B cell (primary cell): ENCODE results near the gene CYP26C1. TPM values are rescaled to one million over a fixed set of nuclear protein-coding genes. Genes with fewer than 3 reads are reported as not detected.

Experiments used
- ATAC-seq: fragments of 200-7000 bp; cut with Tn5 transposase; one replicate; pipeline ENCODE4 v1.10.0; 2021; ENCODE audit warnings: low read depth, mild to moderate bottlenecking, moderate number of reproducible peaks, moderate library complexity
- CTCF ChIA-PET: fragments of 350-600 bp; sonication (Branson Sonifier 250); formaldehyde crosslinking; loops from one replicate; lab custom pipeline; 2021; ENCODE audit warnings: antibody characterized with exemption, inconsistent platforms; lab: Charles Lee
- POLR2A ChIA-PET: fragments of 350-600 bp; sonication (Branson Sonifier 250); formaldehyde crosslinking; loops from one replicate; lab custom pipeline; 2021; ENCODE audit warnings: antibody characterized with exemption; lab: Charles Lee
- DNase-seq: peaks from one replicate; pipeline ENCODE4 v3.0.0; 2013
- H2AFZ ChIP-seq: 2 replicates; pipeline ENCODE4 v1.6.1; 2012; ENCODE audit warnings: mild to moderate bottlenecking, low read depth, low read length; ENCODE audit not compliant: insufficient read depth, poor library complexity, severe bottlenecking
- H3K27ac ChIP-seq, 2 donors: 1 replicate in 1 of 2; 2 replicates in 1 of 2; pipeline ENCODE4 v1.5.1; 2012 to 2013; ENCODE audit warnings: low read length in 2 of 2, mild to moderate bottlenecking in 2 of 2, moderate library complexity in 1 of 2
- H3K27me3 ChIP-seq, 4 experiments: fragments of 200-600 bp in 1 of 4; sonication (generic) in 1 of 4; replicated peaks in 1 of 4; 1 replicate in 2 of 4; 2 replicates in 2 of 4; pipeline versions ENCODE4 v1.6.1 to v1.7.0; 2013 to 2016; ENCODE audit warnings: low read length in 3 of 4, mild to moderate bottlenecking in 2 of 4, mixed read lengths in 1 of 4, moderate library complexity in 1 of 4; ENCODE audit not compliant: insufficient read depth in 4 of 4, control insufficient read depth in 3 of 4; ENCODE audit errors: control extremely low read depth in 1 of 4
- H3K36me3 ChIP-seq, 2 experiments: replicated peaks in 1 of 2; 1 replicate in 1 of 2; 2 replicates in 1 of 2; pipeline versions ENCODE4 v1.6.1 to v1.7.1; 2013; ENCODE audit warnings: low read length in 1 of 2; ENCODE audit not compliant: insufficient read depth in 2 of 2, control insufficient read depth in 1 of 2; ENCODE audit errors: control extremely low read depth in 1 of 2, extremely low read depth in 1 of 2
- H3K4me1 ChIP-seq, 2 donors: fragments of 200-600 bp in 1 of 2; sonication (generic) in 1 of 2; 1 replicate in 1 of 2; 2 replicates in 1 of 2; pipeline versions ENCODE4 v1.5.1 to v1.6.1; 2013 to 2017; ENCODE audit warnings: low read length in 2 of 2; ENCODE audit not compliant: control insufficient read depth in 2 of 2, insufficient read depth in 2 of 2
- H3K4me2 ChIP-seq: replicated peaks from 2 replicates; pipeline ENCODE3; 2012; ENCODE audit warnings: mild to moderate bottlenecking, low read depth, low read length; ENCODE audit not compliant: poor library complexity, severe bottlenecking
- H3K4me3 ChIP-seq, 5 experiments: fragments of 200-600 bp in 1 of 5; sonication (generic) in 1 of 5; 1 replicate in 3 of 5; 2 replicates in 2 of 5; pipeline versions ENCODE4 v1.5.1 to v1.7.0; 2011 to 2016; ENCODE audit warnings: low read length in 4 of 5, mild to moderate bottlenecking in 4 of 5, low read depth in 2 of 5, control low read depth in 1 of 5, moderate library complexity in 1 of 5; ENCODE audit not compliant: insufficient read depth in 1 of 5; ENCODE audit errors: control extremely low read depth in 1 of 5, extremely low read depth in 1 of 5
- H3K79me2 ChIP-seq: fragments of 200-600 bp; sonication (generic); one replicate; pipeline ENCODE4 v1.6.0; 2016; ENCODE audit warnings: low read length; ENCODE audit not compliant: control insufficient read depth, insufficient read depth
- H3K9ac ChIP-seq: fragments of 200-600 bp; sonication (generic); 2 replicates; pipeline ENCODE4 v1.6.1; 2017; ENCODE audit warnings: mild to moderate bottlenecking, low read length, moderate library complexity
- H3K9me3 ChIP-seq, 3 donors: one replicate each; pipeline versions ENCODE4 v1.6.1 to v1.7.1; 2013; ENCODE audit warnings: low read length in 2 of 3; ENCODE audit not compliant: control insufficient read depth in 2 of 3, insufficient read depth in 1 of 3; ENCODE audit errors: control extremely low read depth in 1 of 3
- H4K20me1 ChIP-seq: 2 replicates; pipeline ENCODE4 v1.6.0; 2012; ENCODE audit warnings: mild to moderate bottlenecking, low read length; ENCODE audit not compliant: insufficient read depth, control insufficient read depth, poor library complexity, severe bottlenecking
- H3K27ac Mint-ChIP-seq: one replicate; pipeline ENCODE4 v1.8.0; 2021; ENCODE audit warnings: mixed read lengths
- H3K27me3 Mint-ChIP-seq: one replicate; pipeline ENCODE4 v1.8.0; 2021; ENCODE audit warnings: mixed read lengths
- H3K4me1 Mint-ChIP-seq: one replicate; pipeline ENCODE4 v1.8.0; 2021; ENCODE audit warnings: mixed read lengths
- H3K4me3 Mint-ChIP-seq: one replicate; pipeline ENCODE4 v1.8.0; 2021; ENCODE audit warnings: mixed read lengths
- H3K9me3 Mint-ChIP-seq: one replicate; pipeline ENCODE4 v1.8.0; 2022; ENCODE audit warnings: mixed read lengths; ENCODE audit not compliant: insufficient read depth
- CTCF ChIP-seq: fragments of 200-600 bp; IDR thresholded peaks from one replicate; pipeline ENCODE4 v1.8.0; 2022; ENCODE audit warnings: antibody characterized with exemption, mild to moderate bottlenecking
- EZH2 ChIP-seq: IDR thresholded peaks from 2 replicates; pipeline ENCODE4 v1.6.1; 2012; ENCODE audit warnings: borderline replicate concordance, low read depth, mild to moderate bottlenecking, moderate library complexity, low read length; ENCODE audit not compliant: insufficient read depth, poor library complexity, severe bottlenecking
- WGBS: methylation state at CpG from one replicate; pipeline ENCODE4 v1.1.5; 2013; ENCODE audit warnings: missing lambda C conversion rate; ENCODE audit not compliant: insufficient coverage; 5-methylcytosine and 5-hydroxymethylcytosine counted together
- intact Hi-C: fragments of 100-400 bp; cut with micrococcal nuclease; formaldehyde crosslinking; loops from one replicate; pipeline ENCODE4 v1.10.0; 2022
- polyA plus RNA-seq: library from polyadenylated mRNA; depleted of rRNA; stranded (reverse); fragments of >200 nt; gene quantifications from 2 replicates; pipeline ENCODE4 v1.2.3, GENCODE V29; 2012
- total RNA-seq, 2 donors: library from RNA; stranded (reverse); fragments of 120-200 nt in 1 of 2; gene quantifications; 1 replicate in 1 of 2; 2 replicates in 1 of 2; pipeline versions ENCODE4 v1.2.3 to v1.2.4, GENCODE V29; 2013 to 2022

The CYP26C1 gene
- total and polyA plus RNA-seq, 2 donors (not counting 1 experiment from before 2014, with no cell fraction given): 0.01 to 0.57 TPM

- intact Hi-C loops: no loop called here
- Mint-ChIP-seq H3K27ac (no peak overlapping the region), H3K9me3 (no peaks in the 10 kb centered on the region), H3K4me1 (peaks cover under 1% of the 10 kb centered on the region), H3K4me3 (no peak overlapping the region), H3K27me3 (peaks cover 32% of the 10 kb centered on the region)
- Histone ChIP-seq H3K27me3 (no peaks in the 10 kb centered on the region), H3K9ac (no peak overlapping the region), H3K4me2 (no peak overlapping the region), H3K9me3 (no peaks in the 10 kb centered on the region), H3K27ac (no peak overlapping the region), H2AFZ (no peak overlapping the region), H4K20me1 (no peaks in the 10 kb centered on the region), H3K79me2 (no peaks in the 10 kb centered on the region), H3K4me1 (no peaks in the 10 kb centered on the region), H3K36me3 (no peaks in the 10 kb centered on the region), H3K4me3 (no peak overlapping the region)
- DNase-seq (no peak), ATAC-seq (no peak)
- TF ChIP-seq CTCF (no peak), EZH2 (no peak)
- WGBS: 69% methylated on average over 2 of the region's 2 CpGs
- CTCF ChIA-PET: no interaction called here
- POLR2A ChIA-PET: no interaction called here
These were observed 30.0 kb downstream of the CYP26C1 start for GRCh38 chr10:93090619-93091018.

GRCh38 chr10:93091960-93092359 lies 31.4 kb downstream of the CYP26C1 start:
- Histone ChIP-seq H3K9me3 (no peaks in the 10 kb centered on the region), H3K27ac (no peak overlapping the region), H3K9ac (no peak overlapping the region), H3K4me2 (no peak overlapping the region), H2AFZ (no peak overlapping the region), H3K4me3 (no peak overlapping the region), H3K36me3 (no peaks in the 10 kb centered on the region), H3K27me3 (no peaks in the 10 kb centered on the region), H3K79me2 (no peaks in the 10 kb centered on the region), H4K20me1 (no peaks in the 10 kb centered on the region), H3K4me1 (no peaks in the 10 kb centered on the region)
- ATAC-seq: no peak
- intact Hi-C loops: no loop called here
- DNase-seq: no peak
- Mint-ChIP-seq H3K27ac (no peak overlapping the region), H3K4me3 (no peak overlapping the region), H3K9me3 (no peaks in the 10 kb centered on the region), H3K27me3 (peaks cover 25% of the 10 kb centered on the region), H3K4me1 (no peaks in the 10 kb centered on the region)
- ChIA-PET POLR2A (no interaction called here), CTCF (no interaction called here)
- TF ChIP-seq CTCF: no peak
- no peak for TF ChIP-seq EZH2
- whole genome bisulfite sequencing: no CpG with 5 or more reads among the region's 3 CpGs
